Adipocyte (in vitro differentiated cells): ENCODE data around the gene IL17A.
"Not testable (repeated sequence)": the region's sequence is repeated elsewhere in the genome, so short reads cannot be mapped to it uniquely, and the experiment has no call there.

Experiments
- DNase-seq: peaks from one replicate; pipeline ENCODE4 v3.0.0-alpha.2; 2015; ENCODE audit warnings: low read depth
- H3K27me3 ChIP-seq: replicated peaks from 2 replicates; pipeline ENCODE4 v1.7.0; 2013; ENCODE audit warnings: mild to moderate bottlenecking, low read length, moderate library complexity; ENCODE audit not compliant: control insufficient read depth, insufficient read depth
- H3K36me3 ChIP-seq: 2 replicates; pipeline ENCODE4 v1.7.0; 2013; ENCODE audit warnings: low read length, mild to moderate bottlenecking, moderate library complexity; ENCODE audit not compliant: control insufficient read depth, insufficient read depth, severe bottlenecking
- H3K4me1 ChIP-seq: 2 replicates; pipeline ENCODE4 v1.7.0; 2013; ENCODE audit warnings: mild to moderate bottlenecking, low read length, moderate library complexity; ENCODE audit not compliant: control insufficient read depth, insufficient read depth
- H3K4me3 ChIP-seq: 2 replicates; pipeline ENCODE4 v1.7.0; 2013; ENCODE audit warnings: mild to moderate bottlenecking, low read length, moderate library complexity
- H3K9ac ChIP-seq: 2 replicates; pipeline ENCODE4 v1.7.0; 2013; ENCODE audit warnings: mild to moderate bottlenecking, low read length, moderate library complexity
- H3K9me3 ChIP-seq: 2 replicates; pipeline ENCODE4 v1.7.0; 2013; ENCODE audit warnings: mild to moderate bottlenecking, low read length, moderate library complexity; ENCODE audit not compliant: control insufficient read depth

The IL17A gene

DNA sequence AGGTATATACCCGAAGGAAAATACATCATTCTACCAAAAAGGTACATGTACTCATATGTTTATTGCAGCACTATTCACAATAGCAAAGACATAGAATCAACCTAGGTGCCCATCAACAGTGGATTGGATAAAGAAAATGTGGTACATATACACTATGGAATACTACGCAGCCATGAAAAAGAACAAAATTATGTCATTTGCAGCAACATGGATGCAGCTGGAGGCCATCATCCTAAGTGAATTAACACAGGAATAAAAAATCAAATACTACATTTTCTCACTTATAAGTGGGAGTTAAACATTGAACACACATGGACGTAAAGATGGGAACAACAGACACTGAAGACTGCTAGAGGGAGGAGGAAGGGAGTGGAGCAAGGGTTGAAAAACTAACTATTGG, 17.8 kb upstream of the IL17A start:
- not testable (repeated sequence) for DNase-seq, H3K9ac ChIP-seq, H3K9me3 ChIP-seq, H3K36me3 ChIP-seq, H3K4me1 ChIP-seq, H3K4me3 ChIP-seq
- H3K27me3 ChIP-seq: peaks cover 16% of the 10 kb centered on the region

DNA sequence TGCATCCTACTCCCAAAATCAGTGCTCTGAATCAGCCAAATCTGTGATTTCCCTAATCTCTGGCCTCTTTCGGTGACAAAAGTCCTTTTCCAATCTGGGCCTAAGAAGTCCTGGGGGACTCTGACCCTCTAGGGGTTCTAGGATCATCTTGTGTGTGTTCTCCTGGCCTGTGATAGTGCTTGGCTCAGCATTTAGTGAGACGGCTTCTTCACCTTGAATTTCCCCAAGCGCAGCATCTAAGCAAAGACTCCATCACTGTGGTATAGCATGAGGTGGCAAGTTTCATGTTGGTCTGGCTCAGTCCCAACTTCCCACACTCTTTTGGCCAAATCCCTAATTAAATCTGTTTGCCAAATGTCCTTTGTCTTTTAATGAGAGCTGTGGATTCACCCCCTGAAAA, 12.1 kb upstream of the IL17A start:
- no peak overlapping the region for H3K4me3 ChIP-seq
- no peaks in the 10 kb centered on the region for H3K36me3 ChIP-seq
- no peaks in the 10 kb centered on the region for H3K27me3 ChIP-seq
- no peaks in the 10 kb centered on the region for H3K9me3 ChIP-seq
- no peak for DNase-seq
- no peak overlapping the region for H3K9ac ChIP-seq
- H3K4me1 ChIP-seq: no peaks in the 10 kb centered on the region

DNA sequence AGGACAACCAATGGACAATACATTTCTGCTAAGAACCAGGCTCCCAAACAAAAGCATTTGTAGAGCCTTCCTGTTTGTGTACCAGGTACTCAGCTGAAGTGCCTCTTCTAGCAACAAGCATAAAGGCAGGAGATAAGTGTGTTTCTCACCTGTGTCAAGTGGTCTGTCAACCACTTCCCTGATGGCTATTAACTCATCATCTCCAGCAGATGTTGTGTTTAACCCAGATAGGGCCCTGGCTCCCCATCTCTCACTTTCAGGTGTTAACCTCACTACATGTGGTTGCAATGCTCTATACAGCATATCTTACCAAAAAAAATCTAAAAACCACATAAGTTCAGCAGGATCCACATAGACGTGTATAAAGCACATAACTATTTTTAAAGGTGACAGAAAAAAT, 9.6 kb upstream of the IL17A start:
- Histone ChIP-seq H3K36me3 (no peaks in the 10 kb centered on the region), H3K27me3 (no peaks in the 10 kb centered on the region), H3K4me1 (no peaks in the 10 kb centered on the region), H3K9me3 (no peaks in the 10 kb centered on the region), H3K4me3 (no peak overlapping the region), H3K9ac (no peak overlapping the region)
- DNase-seq: no peak

DNA sequence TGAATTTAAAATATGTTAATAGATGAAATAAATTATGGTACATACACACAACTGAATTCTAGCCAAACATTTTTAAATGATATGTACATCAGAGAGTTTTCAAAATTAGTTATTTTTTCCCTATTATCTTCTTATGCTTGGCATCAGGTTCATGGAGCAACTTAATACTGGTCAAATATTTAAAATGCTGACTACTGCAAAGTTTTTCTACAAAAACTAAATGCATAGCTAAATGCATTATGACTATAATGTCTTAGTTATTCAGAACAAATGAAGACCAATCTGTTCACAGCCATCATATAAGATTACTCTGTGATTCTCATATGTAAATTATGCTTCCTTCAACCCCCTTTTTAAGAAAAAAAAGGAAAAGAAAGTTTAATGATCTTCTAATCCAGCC, 8.2 kb upstream of the IL17A start:
- Histone ChIP-seq H3K4me3 (no peak overlapping the region), H3K4me1 (no peaks in the 10 kb centered on the region), H3K9me3 (no peaks in the 10 kb centered on the region), H3K9ac (no peak overlapping the region), H3K27me3 (no peaks in the 10 kb centered on the region), H3K36me3 (no peaks in the 10 kb centered on the region)
- no peak for DNase-seq

DNA sequence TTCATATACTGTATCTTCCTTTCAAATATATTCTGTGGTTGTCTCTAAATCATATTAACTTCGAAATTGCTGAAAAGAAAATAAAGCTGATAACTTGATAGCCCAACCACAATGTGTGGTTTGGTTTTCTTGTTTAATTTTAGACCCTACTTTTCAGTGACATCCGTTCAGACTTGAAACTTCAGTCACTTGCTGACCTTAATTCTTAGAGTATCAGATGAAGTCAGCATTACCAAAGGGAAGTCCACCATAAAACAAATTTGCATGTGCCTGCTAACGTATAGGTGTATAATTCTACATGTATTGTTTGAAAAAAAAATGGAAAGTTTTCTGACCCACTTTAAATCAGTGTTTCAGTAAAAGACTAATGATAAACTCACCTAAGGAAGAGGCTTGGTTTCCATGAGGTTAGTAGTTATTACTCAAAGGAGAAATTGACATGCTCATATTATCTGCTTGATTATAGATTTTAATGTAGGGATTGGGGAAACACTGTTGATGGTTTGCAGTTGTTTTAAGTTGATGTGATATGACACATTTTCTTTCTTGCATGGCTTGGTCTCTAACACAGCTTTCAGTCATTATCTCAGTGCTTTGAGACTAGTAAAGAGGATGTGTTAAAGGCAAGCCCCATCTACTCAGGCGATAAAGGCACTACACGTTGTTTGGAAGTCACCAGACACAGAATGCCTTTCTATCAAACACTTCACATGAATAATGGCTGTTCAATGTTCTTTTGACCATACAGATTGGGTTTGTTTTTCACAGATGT, 5.2 kb upstream of the IL17A start:
- H3K27me3 ChIP-seq: peaks cover 15% of the 10 kb centered on the region
- no peaks in the 10 kb centered on the region for H3K36me3 ChIP-seq
- no peak overlapping the region for H3K9ac ChIP-seq
- DNase-seq: no peak
- no peak overlapping the region for H3K4me3 ChIP-seq
- H3K4me1 ChIP-seq: no peaks in the 10 kb centered on the region
- H3K9me3 ChIP-seq: no peaks in the 10 kb centered on the region

DNA sequence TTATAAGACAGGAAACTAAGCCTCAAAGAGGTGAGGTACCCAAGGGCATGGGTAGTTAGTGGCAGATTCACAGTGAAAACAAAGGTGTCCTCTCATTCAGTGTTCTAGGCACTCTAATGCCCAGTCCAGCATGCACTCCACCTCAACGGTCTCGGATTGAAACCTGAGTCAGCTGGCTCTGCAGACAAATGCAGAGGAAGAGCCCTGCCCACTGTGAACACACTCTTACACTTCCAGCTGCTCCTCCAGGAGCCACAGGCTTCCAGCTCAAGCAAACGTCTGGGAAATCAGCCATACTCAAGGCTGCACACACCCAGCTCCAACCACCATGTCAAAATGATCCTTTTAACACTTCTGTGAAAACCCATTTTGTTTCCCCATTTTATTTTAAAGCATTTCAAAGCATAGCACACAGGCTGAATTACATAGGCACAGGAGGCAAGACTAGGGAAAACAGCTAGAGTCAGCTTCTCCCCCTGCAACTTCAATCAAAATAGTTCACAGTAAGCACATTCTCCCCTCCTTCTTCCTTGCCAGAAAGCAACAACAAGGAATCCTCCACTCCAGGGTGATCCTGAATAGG, 3.0 kb upstream of the IL17A start:
- no peaks in the 10 kb centered on the region for H3K4me1 ChIP-seq
- no peak for DNase-seq

DNA sequence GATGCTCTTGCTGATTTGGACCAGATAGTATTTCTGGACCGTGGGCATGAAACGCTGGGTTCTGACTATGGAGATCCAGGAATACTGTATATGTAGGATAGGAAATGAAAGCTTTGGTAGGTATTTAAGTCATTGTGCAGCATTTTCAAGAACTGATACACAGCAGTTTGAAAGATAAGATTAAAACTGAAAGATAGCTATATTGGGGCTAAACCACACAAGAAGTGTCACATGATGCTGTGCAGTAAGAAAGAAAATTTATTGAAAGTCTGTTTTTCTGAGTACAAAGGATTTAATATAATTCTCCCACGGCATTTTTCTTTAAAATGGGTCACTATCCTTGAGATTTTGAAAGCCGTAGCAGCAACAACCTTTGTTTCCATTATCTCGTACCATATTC, 305 bp downstream of the IL17A start:
- no peaks in the 10 kb centered on the region for H3K36me3 ChIP-seq
- DNase-seq: no peak

More for the DNA sequence above, 3.0 kb upstream of the IL17A start:
- Histone ChIP-seq H3K27me3 (peaks cover 18% of the 10 kb centered on the region), H3K9ac (no peak overlapping the region), H3K36me3 (no peaks in the 10 kb centered on the region), H3K4me3 (no peak overlapping the region), H3K9me3 (no peaks in the 10 kb centered on the region)

DNA sequence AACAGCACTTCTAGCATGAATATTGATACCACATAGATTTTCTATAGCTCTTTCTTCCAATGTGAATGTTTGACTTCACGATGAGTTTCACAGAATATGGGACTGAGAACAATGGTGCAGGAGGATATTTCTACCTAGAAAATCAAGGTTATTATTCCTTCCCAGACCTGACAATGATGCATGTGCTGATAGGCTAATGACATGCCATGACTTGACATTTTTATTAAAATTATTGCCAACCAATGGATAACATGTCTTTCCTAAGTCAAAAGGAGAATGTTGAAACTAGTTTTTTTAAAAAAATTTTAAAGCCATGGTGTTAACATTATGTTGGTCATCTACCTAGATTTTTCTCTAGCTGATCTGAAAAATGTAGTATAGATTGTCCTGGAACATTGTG, 923 bp downstream of the IL17A start:
- no peak overlapping the region for H3K9ac ChIP-seq
- no peak for DNase-seq
- H3K9me3 ChIP-seq: no peaks in the 10 kb centered on the region
- no peaks in the 10 kb centered on the region for H3K36me3 ChIP-seq
- H3K4me3 ChIP-seq: no peak overlapping the region
- no peaks in the 10 kb centered on the region for H3K4me1 ChIP-seq
- H3K27me3 ChIP-seq: peaks cover 18% of the 10 kb centered on the region

More for the DNA sequence above, 305 bp downstream of the IL17A start:
- H3K9ac ChIP-seq: no peak overlapping the region
- H3K4me1 ChIP-seq: no peaks in the 10 kb centered on the region
- H3K4me3 ChIP-seq: no peak overlapping the region
- H3K27me3 ChIP-seq: peaks cover 18% of the 10 kb centered on the region
- no peaks in the 10 kb centered on the region for H3K9me3 ChIP-seq

DNA sequence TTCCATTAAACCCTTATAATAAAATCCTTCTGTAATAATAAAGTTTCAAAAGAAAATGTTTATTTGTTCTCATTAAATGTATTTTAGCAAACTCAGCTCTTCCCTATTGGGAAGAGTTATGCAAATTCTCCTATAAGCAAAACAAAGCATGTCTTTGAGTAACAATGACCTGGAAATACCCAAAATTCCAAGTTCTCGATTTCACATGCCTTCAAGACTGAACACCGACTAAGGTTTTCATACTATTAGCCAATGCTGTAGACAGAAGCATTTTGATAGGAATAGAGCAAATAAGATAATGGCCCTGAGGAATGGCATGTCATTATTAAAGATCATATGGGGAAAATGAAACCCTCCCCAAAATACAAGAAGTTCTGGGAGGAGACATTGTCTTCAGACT, 3.8 kb downstream of the IL17A start:
- no peaks in the 10 kb centered on the region for H3K4me1 ChIP-seq
- no peaks in the 10 kb centered on the region for H3K36me3 ChIP-seq
- no peak overlapping the region for H3K9ac ChIP-seq
- DNase-seq: no peak
- H3K27me3 ChIP-seq: peaks cover 6% of the 10 kb centered on the region
- H3K4me3 ChIP-seq: no peak overlapping the region
- H3K9me3 ChIP-seq: no peaks in the 10 kb centered on the region

DNA sequence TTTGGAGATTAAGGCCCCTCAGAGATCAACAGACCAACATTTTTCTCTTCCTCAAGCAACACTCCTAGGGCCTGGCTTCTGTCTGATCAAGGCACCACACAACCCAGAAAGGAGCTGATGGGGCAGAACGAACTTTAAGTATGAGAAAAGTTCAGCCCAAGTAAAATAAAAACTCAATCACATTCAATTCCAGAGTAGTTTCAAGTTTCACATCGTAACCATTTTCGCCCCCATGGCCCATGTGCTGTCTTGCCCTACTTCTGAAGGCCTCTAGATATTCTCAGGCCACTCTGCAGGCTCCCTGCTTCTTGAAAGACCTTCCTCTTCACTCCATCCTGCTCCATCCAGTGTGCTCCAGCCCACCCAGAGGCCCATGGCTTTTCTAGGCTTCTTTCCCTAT, 4.2 kb downstream of the IL17A start:
- no peaks in the 10 kb centered on the region for H3K9me3 ChIP-seq
- DNase-seq: no peak
- no peak overlapping the region for H3K9ac ChIP-seq
- H3K4me3 ChIP-seq: no peak overlapping the region
- no peaks in the 10 kb centered on the region for H3K4me1 ChIP-seq
- H3K27me3 ChIP-seq: peaks cover 4% of the 10 kb centered on the region
- H3K36me3 ChIP-seq: no peaks in the 10 kb centered on the region

DNA sequence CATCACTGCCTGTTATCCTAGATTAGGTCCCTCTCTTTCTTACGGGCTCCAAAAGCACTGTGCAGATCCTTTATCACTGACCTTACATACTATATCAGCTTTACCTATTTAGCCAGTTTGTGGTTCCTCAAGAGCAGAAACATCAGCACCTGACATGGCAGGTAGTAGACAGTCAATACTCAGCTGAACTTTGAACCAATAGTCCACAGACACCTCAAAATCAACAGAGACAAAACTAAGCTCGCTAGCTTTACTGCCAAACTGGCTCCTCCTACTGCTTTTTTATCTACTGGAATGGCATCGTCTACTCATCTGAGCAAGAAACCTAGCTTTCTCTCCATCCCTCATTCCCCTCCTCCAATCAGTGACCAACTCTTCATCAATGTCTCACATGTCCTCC, 5.6 kb downstream of the IL17A start:
- Histone ChIP-seq H3K36me3 (no peaks in the 10 kb centered on the region), H3K27me3 (no peaks in the 10 kb centered on the region), H3K9me3 (no peaks in the 10 kb centered on the region), H3K4me3 (no peak overlapping the region), H3K9ac (no peak overlapping the region), H3K4me1 (no peaks in the 10 kb centered on the region)
- no peak for DNase-seq

DNA sequence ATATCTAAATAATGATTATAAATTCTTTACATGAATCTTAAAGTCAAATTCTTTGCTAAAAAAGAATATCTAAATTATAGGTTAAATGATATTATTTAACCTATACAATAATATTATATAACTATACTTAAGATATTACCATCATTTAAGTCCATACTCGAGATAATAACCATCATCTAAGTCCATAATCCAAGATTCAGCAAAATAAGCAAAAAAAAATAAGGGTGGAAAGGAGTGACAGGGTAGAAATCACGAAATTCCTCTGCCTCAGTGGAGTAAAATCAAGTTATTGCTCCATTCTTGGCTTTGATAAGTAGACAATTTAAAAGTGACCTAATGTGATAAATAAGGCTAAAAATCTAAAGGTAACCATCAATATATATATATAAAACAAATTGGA, 9.7 kb downstream of the IL17A start:
- H3K9me3 ChIP-seq: peaks cover 12% of the 10 kb centered on the region
- no peak overlapping the region for H3K4me3 ChIP-seq
- no peaks in the 10 kb centered on the region for H3K4me1 ChIP-seq
- H3K27me3 ChIP-seq: no peaks in the 10 kb centered on the region
- H3K36me3 ChIP-seq: no peaks in the 10 kb centered on the region
- DNase-seq: no peak
- H3K9ac ChIP-seq: no peak overlapping the region
